OCI-LY1 (cell line): Measurements from ENCODE around the gene NCAM1.

Experiments
- CTCF ChIP-seq: fragments of 200-600 bp; sonication (generic), shearing (Covaris generic); IDR thresholded peaks from 2 replicates; pipeline ENCODE4 v1.5.1; 2017; ENCODE audit warnings: mild to moderate bottlenecking, antibody characterized with exemption, low read length, moderate library complexity, mixed read lengths
- EZH2 ChIP-seq: fragments of 200-600 bp; sonication (generic), shearing (Covaris generic); IDR thresholded peaks from 2 replicates; pipeline ENCODE4 v1.8.0; 2017; ENCODE audit warnings: borderline replicate concordance, mixed run types, mild to moderate bottlenecking, antibody characterized with exemption, low read length, moderate library complexity, mixed read lengths

- no peak for TF ChIP-seq CTCF
- no peak for TF ChIP-seq EZH2
Measured at GRCh38 chr11:113273720-113274119, 312.5 kb downstream of the NCAM1 start.
